Endometrial microvascular endothelial cells (primary cell): ENCODE measurements around the gene NEBL. TPM values are rescaled to one million over a fixed set of nuclear protein-coding genes. Genes with fewer than 3 reads are reported as not detected.

ENCODE experiments used
- in situ Hi-C: cut with HindIII; loops from 2 replicates; pipeline ENCODE4 v1.10.0; 2017; ENCODE audit warnings: low sequenced_read_pairs, low pct_unique_long_range_greater_than_20kb; ENCODE audit errors: inconsistent ontology term
- total RNA-seq: library from RNA; depleted of rRNA; stranded (reverse); fragments of >200 nt; gene quantifications from one replicate; pipeline ENCODE4 v1.2.3, GENCODE V29; 2015; ENCODE audit errors: inconsistent ontology term

Gene NEBL
- total RNA-seq, 1 donor from 2014 or later: 5.9 TPM

DNA sequence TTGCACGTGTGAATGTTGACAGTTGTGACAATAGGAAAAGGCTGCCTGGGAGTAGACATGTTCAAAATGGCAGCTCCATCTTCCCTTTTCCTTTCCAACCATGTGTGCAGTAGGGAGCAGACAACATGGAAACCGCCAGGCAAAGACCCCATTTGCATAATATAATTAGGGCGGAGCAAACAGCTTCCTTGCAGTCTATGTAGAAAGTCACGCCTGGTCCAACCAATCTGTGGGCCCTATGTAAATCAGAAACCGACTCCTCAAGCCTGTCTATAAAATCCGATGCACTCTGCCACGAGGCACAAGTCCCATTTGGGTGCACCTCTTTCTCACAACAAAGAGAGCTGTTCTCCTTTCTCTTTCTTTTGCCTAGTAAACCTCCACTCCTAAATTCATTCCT, 19.6 kb downstream of the NEBL start:
- in situ Hi-C loops: no loop called here

DNA sequence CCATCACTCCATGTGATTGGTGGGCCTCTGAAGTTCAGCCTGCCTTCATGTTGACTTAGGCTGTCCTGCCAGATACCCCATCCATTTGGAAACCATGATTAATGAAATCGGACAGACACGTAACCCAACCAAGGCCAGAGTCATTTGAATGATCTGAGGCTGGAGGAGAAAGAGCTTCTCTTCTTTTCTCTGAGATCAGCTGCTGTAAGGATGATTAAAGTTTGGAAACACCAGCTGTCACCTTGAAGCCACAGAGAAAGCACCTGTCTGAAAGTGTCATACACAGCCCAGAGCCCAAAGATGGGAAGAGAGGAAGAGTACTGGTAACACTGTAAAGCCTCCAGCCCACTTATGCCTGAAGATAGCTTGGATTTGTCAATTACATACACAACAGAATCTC, 22.9 kb downstream of the NEBL start:
- in situ Hi-C loops: no loop called here

DNA sequence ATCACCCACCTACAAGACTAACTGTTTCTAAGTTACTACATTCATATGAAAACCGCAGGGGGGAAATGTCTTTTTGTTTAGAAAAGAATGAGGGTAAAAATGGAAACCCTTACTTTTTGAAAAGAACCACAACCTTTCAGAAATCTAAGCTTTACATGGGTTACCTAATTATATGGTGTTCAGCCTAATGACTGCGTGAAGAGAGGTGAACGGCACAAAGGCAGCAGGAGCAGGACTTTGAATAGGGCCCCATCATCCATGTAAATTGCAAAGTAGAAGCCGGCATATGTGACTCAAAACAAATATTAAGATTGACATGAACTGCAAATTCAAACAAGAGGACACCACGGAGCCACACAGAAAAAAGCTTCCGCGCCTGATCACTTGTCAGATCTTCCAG, 25.1 kb downstream of the NEBL start:
- in situ Hi-C loops: no loop called here

DNA sequence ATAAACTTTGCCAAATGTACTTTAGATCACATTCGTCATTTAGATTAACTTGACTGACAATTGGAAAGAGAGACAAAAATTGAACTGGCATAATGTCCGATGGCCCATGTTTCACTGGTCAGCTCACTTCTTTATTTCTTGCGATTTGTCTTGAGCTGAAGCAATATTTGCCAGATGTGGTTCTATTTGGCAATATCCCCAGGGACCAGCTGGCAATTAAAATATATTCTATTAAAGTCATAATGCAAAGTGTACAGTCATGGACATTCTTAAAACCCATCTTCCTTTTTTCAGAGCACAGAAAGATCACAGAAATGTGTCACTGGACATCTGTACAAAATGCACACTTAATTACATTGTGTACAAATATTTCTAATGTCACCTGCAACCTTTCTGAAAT, 26.3 kb downstream of the NEBL start:
- in situ Hi-C loops: no loop called here

DNA sequence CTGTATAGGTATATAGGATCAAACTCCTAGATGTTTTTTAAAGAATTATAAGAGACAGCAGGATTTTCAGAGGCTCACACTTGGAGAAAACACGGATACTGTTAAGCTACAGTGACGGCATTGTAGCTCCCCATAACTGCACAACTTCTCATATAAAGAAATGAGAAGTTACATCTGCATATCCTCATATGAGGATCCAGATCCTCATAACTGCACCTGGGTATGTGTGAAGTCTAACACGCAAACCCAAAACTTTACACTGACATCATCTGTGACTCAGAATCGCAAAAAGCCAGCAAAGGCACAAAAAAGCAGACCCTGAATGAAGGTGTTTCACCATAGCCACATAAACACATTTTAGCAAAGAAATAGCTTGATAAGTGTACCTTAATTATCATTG, 34.1 kb downstream of the NEBL start:
- in situ Hi-C loops: no loop called here

DNA sequence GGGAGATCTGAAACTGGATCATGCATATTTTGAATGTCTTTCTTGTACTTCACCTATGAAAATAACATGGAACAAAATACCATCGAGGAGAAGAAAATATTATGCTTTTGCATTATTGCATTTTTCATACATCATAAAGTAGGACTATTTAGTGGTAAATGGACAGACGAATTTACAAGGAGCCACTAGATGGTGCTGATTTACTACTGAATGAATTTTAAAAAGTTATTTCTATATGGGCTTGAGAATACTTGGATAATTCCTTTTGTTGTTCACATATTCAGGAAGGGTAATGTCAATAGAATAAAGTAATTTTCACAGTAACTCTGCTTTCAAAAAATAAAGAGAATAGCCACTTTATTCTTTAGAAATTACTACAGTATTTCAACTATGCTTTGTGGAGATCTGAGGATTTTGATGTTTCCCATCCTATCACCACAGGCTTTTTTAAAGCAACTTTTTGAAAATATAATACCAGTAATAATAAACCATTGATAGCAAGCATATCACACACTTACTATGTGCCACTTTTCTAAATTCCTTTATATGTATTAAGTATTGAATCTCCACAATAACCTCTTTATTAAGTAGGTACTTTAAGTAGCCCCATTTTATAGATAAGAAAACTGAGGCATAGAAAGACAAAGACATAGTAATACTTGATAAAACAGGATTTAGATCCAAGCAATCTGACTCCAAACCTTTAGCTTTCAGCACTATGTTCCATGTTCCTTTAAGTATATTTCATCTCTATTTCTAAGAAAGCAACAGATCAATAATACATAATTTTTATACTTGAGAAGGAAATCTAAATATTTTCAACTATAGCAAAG, 38.6 kb downstream of the NEBL start:
- in situ Hi-C loops: no loop called here

DNA sequence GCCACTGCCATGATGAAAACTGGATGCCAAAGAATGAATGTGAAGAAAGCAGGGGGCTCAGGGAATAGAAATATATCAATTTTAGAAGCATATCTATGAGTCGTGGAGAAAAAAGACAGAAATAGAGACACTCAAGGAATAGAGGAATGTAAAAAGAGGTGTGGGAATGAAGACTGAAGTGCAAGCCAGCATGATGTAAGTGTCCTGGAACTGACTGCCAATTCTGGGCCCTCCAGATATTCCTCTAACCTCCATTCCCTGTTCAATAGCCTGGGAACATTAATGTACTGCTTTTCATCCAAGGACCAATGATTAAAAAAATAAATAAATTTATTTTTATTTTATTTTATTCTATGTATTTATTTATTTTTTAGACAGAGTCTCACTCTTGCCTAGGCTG, 40.6 kb downstream of the NEBL start:
- in situ Hi-C loops: no loop called here

DNA sequence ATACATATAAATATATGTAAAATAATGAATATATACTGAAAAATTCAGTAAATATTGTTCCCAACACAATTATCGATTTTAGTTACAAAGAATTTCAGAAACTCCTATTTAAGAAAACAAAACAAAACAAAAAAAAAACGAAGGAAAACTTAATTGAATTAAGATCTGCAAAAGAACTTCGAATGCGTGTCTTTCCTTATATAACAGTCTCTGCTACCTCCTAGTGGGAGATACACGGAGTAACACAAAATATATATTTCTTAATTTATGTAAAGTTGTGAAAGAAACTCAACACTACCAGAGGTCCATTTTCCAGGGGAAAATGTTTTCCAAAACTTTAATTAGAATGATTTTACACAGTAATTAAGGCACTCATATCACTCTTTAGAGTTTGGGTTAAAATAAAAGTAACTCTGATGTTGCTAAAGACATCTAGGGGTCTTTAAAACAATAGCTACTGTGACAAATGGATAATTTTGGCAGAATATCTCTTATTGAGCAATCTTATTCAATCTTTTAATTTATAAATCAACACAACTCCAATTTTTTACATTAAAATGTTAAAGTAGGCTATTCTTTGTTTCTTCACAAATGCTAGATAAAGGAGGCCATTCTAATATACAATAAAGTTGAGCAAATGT, 41.6 kb downstream of the NEBL start:
- in situ Hi-C loops: no loop called here

DNA sequence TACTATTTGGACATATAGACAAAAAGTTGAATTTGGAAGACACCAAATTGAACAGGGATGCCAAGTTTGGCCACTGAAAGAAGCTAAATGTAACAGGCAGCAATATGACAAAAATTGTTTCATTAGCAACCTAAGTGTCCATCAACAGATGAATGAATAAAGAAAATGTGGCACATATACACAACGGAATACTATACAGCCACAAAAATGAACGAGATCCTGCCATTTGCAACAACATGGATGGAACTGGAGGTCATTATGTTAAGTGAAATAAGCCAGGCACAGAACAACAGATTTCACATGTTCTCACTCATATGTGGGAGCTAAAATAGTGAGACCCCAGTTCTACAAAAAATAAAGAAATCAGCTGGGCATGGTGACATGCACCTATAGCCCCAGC, 43.8 kb downstream of the NEBL start:
- in situ Hi-C loops: no loop called here

DNA sequence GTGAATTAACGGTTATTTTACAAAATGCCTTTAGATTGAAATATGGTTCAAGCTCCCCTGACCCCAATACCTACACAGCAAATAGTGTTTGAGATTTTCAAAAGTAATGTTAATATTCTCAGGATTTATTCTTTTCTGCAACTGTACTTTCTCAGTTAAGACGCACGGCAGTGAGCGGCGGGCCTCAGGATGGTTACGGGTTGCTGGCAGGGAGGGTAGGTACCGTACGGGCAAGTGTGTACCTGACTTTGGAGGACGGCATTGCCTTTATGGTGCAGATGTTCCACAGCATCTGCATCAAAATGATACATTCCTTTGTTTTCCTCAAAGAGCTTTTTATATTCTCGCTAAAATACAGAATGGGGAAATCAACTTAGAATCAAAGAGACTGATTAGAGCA, 44.8 kb downstream of the NEBL start:
- in situ Hi-C loops: no loop called here

DNA sequence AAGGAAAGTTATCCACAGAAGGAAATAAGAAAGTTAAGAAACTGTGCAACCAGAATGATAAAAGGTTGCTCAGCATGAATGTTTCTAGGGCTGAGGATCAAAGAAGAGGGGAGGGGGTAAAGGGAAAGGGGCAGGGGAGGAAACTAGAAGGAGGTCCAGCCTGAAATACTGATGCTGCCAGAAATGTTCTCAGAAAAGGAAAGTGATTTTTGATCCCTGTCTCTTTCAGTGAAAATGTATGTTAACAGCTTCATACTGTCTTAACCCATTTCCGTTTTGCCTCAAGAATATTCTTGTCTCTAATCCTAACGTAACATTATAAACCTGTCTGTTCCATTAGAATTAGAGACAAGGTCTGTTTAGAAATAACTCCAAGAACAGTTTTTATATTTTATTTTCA, 49.6 kb downstream of the NEBL start:
- in situ Hi-C loops: no loop called here

DNA sequence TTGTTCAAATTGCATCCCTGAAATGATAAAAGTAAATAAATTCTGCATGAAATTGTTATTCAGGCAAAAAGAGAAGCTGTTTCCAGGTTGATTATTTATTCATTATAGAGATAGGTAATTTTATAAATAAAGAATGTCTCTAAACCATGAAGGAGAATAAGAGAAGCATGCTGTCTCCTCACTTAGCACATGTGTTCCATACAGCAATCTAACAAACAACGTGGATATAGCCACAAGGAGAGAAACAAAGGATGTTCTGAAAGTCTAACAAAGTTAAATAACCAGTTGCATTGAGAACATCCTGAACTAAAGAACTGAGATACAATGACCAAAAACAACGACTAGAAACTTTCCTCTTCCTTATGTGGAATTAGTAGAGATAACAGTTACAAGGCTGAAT, 50.8 kb downstream of the NEBL start:
- in situ Hi-C loops: no loop called here

DNA sequence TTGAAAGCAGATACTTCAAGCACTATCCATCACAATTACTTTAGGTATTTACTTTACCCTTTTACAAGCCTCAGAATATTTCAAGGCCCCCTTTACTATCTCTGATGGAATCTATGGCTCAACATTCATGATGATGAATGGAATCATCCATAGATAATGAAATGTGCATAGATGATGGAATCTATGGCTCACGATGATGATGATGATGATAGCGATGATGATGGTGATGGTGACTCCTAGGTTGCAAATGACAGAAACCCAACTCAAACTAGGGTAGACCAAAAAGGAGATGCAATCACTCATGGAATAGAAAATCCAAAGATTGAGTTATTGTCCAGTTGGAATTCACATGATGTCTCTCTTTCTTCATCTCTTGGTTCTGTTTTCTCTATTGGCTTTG, 55.7 kb downstream of the NEBL start:
- in situ Hi-C loops: no loop called here

DNA sequence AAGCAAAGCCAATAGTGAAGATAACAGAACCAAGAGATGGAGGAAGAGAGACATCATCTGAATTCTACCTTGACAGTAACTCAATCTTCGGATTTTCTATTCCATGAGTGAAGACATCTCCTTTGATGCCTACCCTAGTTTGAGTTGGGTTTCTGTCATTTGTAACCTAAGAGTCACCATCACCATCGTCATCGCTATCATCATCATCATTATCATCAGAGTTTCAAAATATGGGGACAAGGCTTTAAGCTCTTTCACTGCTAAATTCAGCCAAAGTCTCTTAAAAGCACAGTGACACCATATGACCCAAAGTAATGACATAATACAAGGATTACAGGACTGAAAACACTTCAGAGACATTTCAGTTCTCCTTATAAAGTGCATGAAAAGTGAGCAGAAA, 57.2 kb downstream of the NEBL start:
- in situ Hi-C loops: no loop called here

DNA sequence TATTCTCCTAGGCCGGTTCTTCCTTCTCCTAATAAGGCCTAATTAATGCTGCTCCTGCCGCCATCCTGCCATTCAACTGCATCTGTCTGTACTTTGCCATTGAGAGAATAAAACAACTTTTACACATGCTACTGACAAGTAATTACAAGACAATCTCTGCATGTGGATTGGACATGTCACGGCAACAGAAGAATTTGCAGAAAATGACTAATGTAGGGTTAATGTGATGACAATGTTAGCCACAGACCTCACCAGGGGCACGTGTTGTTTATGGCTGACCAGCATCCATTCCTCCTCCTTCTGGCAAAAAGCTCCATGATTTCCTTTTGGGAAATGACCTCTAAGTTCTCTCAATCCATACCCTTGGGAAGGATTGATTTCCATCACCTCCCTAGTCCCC, 58.0 kb downstream of the NEBL start:
- in situ Hi-C loops: no loop called here

DNA sequence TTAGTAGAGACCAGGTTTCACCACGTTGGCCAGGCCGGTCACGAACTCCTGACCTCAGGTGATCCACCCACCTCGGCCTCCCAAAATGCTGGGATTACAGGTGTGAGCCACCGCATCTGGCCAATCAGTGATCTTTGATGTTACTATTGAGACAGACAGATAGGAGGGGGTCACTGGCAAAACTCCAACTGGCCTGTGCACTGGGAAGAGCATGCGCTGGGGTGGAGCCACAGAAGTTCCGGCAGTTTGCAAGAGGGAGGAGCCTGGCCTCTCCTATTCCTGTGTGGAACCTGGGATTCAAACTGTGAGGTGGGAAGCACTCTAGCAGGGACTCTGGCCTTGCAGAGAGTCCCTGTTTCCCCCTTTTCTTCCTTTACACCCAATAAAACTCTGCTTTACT, 60.7 kb downstream of the NEBL start:
- in situ Hi-C loops: no loop called here

DNA sequence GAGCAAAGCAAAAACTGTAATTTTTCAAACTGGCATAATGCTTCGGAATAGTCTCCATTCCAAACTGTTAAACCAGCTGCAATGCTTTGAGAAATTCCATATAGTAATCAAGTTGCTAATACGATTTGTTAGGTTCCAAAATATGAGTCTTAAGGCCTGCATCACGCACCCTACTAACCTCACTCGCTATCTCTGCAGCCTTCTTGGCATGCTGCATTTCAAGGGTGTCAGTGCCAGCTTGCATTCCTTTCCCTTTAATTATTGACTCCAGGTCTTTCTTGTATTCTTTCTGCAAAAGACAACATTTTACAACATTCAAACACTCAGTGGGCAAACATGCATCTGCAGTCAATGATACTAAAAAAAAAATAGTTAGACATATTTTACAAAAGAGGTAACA, 61.8 kb downstream of the NEBL start:
- in situ Hi-C loops: no loop called here

DNA sequence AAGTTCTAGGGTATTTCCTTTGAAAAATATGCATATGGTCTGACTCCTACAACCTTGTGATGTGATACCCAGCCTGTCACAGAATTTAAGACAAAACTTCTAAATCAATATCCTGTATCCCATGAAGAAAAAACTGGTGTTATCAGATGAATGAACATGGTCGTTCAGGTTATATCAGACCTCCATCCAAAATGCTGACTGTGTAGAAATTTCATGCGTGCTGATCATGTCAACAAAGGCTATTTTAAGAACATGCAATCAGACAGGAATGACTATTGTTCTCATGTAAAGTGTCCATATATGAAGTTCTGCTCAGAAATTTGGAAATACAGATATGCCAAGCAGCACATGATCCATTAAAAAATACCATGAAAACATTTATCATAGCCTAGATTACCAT, 62.3 kb downstream of the NEBL start:
- in situ Hi-C loops: no loop called here

DNA sequence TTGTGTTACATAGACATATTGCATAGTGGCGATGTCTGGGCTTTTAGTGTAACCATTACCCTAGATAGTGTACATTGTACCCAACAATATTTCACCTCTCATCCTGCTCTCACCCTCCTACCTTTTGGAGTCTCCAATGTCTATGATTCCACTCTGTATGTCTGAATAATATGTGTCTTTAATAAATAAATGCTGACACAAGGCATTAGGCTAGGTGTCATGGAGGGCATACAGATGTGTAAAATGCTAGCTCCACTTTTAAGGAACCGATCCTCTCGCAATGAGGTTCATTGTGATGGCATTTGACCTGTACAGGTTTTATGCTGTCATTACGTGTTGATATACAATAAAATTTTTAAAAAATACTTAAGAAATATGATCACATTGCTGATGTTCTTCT, 74.3 kb downstream of the NEBL start:
- in situ Hi-C loops: no loop called here

DNA sequence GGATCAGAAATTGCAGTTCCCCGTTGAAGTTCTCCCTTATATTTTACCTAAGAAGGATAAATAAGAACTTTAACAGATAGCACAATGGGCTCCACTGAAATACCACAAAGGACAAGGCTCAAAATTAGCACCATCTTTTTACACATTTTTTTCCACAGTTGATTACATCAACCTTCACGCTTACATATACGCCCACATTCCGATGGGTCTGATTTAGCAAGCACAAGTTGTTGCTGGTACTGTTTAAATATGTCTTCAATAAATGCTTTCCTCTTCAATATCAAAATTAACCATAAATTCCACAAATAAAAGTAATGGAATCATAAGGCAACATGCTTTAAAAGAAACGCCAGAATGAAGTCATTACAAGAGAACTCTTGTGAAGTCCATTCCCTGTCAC, 79.5 kb downstream of the NEBL start:
- in situ Hi-C loops: no loop called here

DNA sequence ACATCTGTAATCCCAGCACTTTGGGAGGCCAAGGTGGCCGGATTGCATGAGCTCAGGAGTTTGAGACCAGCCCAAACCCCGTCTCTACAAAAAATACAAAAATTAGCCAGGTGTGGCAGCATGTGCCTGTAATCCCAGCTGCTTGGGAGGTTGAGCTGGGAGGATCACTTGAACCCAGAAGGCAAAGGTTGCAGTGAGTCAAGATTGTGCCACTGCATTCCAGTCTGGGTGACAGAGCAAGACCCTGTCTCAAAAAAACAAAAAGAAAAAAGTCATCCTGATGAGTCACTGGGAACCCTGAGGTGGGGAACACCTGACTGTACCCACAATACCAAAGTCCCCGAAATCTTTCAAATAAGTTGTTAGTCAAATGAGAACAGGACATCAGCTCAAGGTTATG, 80.0 kb downstream of the NEBL start:
- in situ Hi-C loops: no loop called here
